GM12878 (cell line): ENCODE results near the gene GOSR2.

ENCODE experiments used
- EZH2 ChIP-seq: IDR thresholded peaks from 2 replicates; pipeline ENCODE4 v1.6.1; 2012; ENCODE audit warnings: low read depth, mild to moderate bottlenecking, control low read depth, inconsistent platforms, low read length, borderline replicate concordance; ENCODE audit not compliant: control insufficient read depth
- KDM1A ChIP-seq: fragments of 200-600 bp; sonication (generic); IDR thresholded peaks from 2 replicates; pipeline ENCODE4 v1.6.1; 2016; ENCODE audit warnings: borderline replicate concordance
- POLR2A ChIP-seq: IDR thresholded peaks from 2 replicates; pipeline ENCODE4 v1.6.1; 2011; ENCODE audit warnings: low read depth, mild to moderate bottlenecking, low read length
- POLR2AphosphoS2 ChIP-seq: IDR thresholded peaks from 2 replicates; pipeline ENCODE4 v1.6.1; 2011; ENCODE audit warnings: low read depth, mild to moderate bottlenecking, low read length, improper control_type of control experiment, moderate library complexity
- SMC3 ChIP-seq: IDR thresholded peaks from 2 replicates; pipeline ENCODE4 v1.6.1; 2011; ENCODE audit warnings: low read length, improper control_type of control experiment, borderline replicate concordance
- SRF ChIP-seq, 2 experiments: IDR thresholded peaks; 2 replicates each; pipeline ENCODE4 v1.6.1; 2011; ENCODE audit warnings: low read depth in 2 of 2, low read length in 2 of 2, mild to moderate bottlenecking in 1 of 2, moderate library complexity in 1 of 2
- ZBTB40 ChIP-seq: fragments of 450-650 bp; IDR thresholded peaks from 2 replicates; pipeline ENCODE4 v1.6.1; 2016; ENCODE audit warnings: mild to moderate bottlenecking, moderate library complexity, borderline replicate concordance
- TF ChIP-seq, protein P1 (sequence below): IDR thresholded peaks from 2 replicates; pipeline ENCODE4 v1.6.1; 2012; ENCODE audit warnings: low read depth, low read length, improper control_type of control experiment
- TF ChIP-seq, protein P2 (sequence below), 3 experiments: IDR thresholded peaks in 2 of 3; conservative IDR thresholded peaks in 1 of 3; 2 replicates each; pipeline ENCODE4 v1.5.1; 2011; ENCODE audit warnings: low read depth in 3 of 3, low read length in 3 of 3, mild to moderate bottlenecking in 3 of 3, control low read depth in 2 of 3, moderate library complexity in 2 of 3, inconsistent platforms in 1 of 3, mixed read lengths in 1 of 3; ENCODE audit not compliant: control insufficient read depth in 2 of 3, insufficient read depth in 1 of 3; ENCODE audit errors: extremely low read depth in 1 of 3

DNA sequence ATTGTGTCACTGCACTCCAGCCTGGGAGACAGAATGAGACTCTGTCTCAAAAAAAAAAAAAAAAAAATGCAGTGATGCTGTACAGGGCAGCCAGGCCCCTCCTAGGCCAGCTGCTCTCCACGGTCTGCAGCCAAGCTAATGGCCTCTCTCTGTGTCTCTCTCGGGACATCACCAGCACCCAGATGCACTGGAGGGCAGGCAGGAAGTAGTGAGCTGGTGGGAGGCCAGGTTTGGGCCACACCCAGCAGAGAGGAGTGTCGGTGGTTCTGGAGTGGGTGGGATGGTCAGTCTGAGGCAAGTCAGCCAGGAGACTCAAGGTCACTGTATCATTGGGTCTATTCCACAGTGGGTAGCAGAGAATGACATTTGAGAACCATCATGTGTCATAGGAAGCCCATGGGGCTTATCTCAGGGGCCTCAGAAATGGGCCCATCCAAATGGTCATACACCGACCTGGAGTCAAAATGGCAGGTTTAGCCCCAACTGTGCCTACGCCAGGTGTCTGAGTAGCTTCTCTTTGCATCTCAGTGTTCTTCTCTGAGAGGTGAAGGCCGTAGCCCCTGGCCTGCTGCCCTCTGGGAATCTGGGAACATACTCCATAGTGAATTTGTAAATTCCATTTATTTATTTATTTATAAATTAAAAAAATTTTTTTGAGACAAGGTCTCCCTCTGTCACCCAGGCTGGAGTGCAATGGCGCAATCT is 48.9 kb upstream of the GOSR2 start:
- TF ChIP-seq POLR2A: no peak
- TF ChIP-seq, protein P1, sequence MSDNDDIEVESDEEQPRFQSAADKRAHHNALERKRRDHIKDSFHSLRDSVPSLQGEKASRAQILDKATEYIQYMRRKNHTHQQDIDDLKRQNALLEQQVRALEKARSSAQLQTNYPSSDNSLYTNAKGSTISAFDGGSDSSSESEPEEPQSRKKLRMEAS: no peak
- TF ChIP-seq SRF (IDR thresholded peaks at IDR 0.05; ENCODE audit: low read depth in 2 of 2, low read length in 2 of 2): no peak
- TF ChIP-seq KDM1A: no peak
- no peak for TF ChIP-seq POLR2AphosphoS2
- TF ChIP-seq, protein P2, sequence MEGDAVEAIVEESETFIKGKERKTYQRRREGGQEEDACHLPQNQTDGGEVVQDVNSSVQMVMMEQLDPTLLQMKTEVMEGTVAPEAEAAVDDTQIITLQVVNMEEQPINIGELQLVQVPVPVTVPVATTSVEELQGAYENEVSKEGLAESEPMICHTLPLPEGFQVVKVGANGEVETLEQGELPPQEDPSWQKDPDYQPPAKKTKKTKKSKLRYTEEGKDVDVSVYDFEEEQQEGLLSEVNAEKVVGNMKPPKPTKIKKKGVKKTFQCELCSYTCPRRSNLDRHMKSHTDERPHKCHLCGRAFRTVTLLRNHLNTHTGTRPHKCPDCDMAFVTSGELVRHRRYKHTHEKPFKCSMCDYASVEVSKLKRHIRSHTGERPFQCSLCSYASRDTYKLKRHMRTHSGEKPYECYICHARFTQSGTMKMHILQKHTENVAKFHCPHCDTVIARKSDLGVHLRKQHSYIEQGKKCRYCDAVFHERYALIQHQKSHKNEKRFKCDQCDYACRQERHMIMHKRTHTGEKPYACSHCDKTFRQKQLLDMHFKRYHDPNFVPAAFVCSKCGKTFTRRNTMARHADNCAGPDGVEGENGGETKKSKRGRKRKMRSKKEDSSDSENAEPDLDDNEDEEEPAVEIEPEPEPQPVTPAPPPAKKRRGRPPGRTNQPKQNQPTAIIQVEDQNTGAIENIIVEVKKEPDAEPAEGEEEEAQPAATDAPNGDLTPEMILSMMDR (IDR thresholded peaks at IDR 0.05 in 2 of 3, conservative IDR thresholded peaks at IDR 0.05 in 1 of 3; ENCODE audit: control insufficient read depth in 2 of 3, extremely low read depth in 1 of 3, insufficient read depth in 1 of 3, low read depth in 3 of 3, low read length in 3 of 3): no peak
- TF ChIP-seq SMC3: no peak
- TF ChIP-seq EZH2: no peak
- no peak for TF ChIP-seq ZBTB40
